Measurements from ENCODE around the gene HSFX3.
A peak's percentile ranks its signal among the peaks of the same experiment; 100 is the strongest.
"Not testable (repeated sequence)": the region's sequence is repeated elsewhere in the genome, so short reads cannot be mapped to it uniquely, and the experiment has no call there.

The HSFX3 gene

GRCh38 chrX:149510386-149510785, 39.3 kb downstream of the HSFX3 start:
- Histone ChIP-seq H3K27me3 (ENCODE audit: control insufficient read depth, insufficient read depth, low read length) (no peaks in the 10 kb centered on the region), H3K4me3 (ENCODE audit: low read depth, low read length) (no peak overlapping the region), H3K36me3 (ENCODE audit: control insufficient read depth, insufficient read depth, low read length) (no peaks in the 10 kb centered on the region), H3K4me1 (ENCODE audit: control insufficient read depth, insufficient read depth, low read length) (peaks cover 2% of the 10 kb centered on the region), H3K9ac (ENCODE audit: low read depth, low read length) (no peak overlapping the region), H3K9me3 (ENCODE audit: control insufficient read depth, insufficient read depth, low read length) (no peaks in the 10 kb centered on the region)

DNA sequence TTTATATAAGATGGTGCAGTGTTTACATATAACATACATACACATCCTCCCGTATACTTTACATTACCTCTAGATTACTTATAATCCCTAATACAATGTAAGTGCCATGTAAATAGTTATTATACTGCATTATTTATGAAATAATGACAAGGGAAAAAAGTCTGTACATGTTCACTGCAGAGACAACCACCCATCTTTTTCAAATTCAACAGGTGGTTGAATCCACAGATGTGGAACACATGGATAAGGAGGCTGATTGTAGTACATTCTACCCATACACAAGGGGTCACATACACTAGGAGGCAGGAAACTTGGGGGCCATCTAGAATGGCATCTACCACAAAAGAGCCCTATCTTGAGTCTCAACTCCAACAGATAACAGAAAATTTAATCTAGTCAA, 41.3 kb downstream of the HSFX3 start:
- Histone ChIP-seq H3K4me3 (ENCODE audit: low read depth, low read length) (no peak overlapping the region), H3K9ac (ENCODE audit: low read depth, low read length) (no peak overlapping the region), H3K4me1 (ENCODE audit: control insufficient read depth, insufficient read depth, low read length) (peaks cover 2% of the 10 kb centered on the region), H3K36me3 (ENCODE audit: control insufficient read depth, insufficient read depth, low read length) (no peaks in the 10 kb centered on the region), H3K9me3 (ENCODE audit: control insufficient read depth, insufficient read depth, low read length) (no peaks in the 10 kb centered on the region), H3K27me3 (ENCODE audit: control insufficient read depth, insufficient read depth, low read length) (no peaks in the 10 kb centered on the region)

DNA sequence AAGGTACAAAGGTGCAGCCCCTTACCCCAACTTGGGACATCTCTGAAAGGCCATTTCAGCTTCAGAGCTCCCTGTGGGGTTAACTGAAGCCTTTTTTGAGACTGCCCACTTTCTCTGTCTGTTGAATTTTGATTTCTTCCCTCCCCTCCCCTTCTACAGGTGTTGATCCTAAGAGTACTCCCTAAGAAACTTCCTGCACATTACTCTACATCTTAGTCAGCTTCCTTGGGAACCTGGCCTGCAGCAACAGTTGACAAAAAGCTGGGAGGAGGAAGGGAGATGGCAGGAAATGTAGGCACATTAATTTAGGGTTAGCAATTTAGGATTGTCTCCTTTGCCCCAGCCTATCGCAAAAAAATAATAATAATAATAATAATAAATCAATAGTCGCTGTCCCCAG, 43.4 kb downstream of the HSFX3 start:
- Histone ChIP-seq H3K4me3 (ENCODE audit: low read depth, low read length) (no peak overlapping the region), H3K36me3 (ENCODE audit: control insufficient read depth, insufficient read depth, low read length) (no peaks in the 10 kb centered on the region)

GRCh38 chrX:149505671-149506070, 44.1 kb downstream of the HSFX3 start:
- Histone ChIP-seq H3K9me3 (ENCODE audit: control insufficient read depth, insufficient read depth, low read length) (no peaks in the 10 kb centered on the region), H3K36me3 (ENCODE audit: control insufficient read depth, insufficient read depth, low read length) (no peaks in the 10 kb centered on the region), H3K4me3 (ENCODE audit: low read depth, low read length) (no peak overlapping the region), H3K27me3 (ENCODE audit: control insufficient read depth, insufficient read depth, low read length) (no peaks in the 10 kb centered on the region), H3K9ac (ENCODE audit: low read depth, low read length) (no peak overlapping the region), H3K4me1 (ENCODE audit: control insufficient read depth, insufficient read depth, low read length) (peaks cover 2% of the 10 kb centered on the region)

More for the DNA sequence above, 43.4 kb downstream of the HSFX3 start:
- Histone ChIP-seq H3K4me1 (ENCODE audit: control insufficient read depth, insufficient read depth, low read length) (peaks cover 2% of the 10 kb centered on the region), H3K9ac (ENCODE audit: low read depth, low read length) (no peak overlapping the region), H3K27me3 (ENCODE audit: control insufficient read depth, insufficient read depth, low read length) (no peaks in the 10 kb centered on the region), H3K9me3 (ENCODE audit: control insufficient read depth, insufficient read depth, low read length) (no peaks in the 10 kb centered on the region)

GRCh38 chrX:149504915-149505651, 44.6 kb downstream of the HSFX3 start, which contains the start of gene IDS:
Gene IDS (minus strand): TSS chrX:149505306. CDS start chrX:149505137, 169 bp downstream.
- Histone ChIP-seq H3K36me3 (ENCODE audit: control insufficient read depth, insufficient read depth, low read length) (no peaks in the 10 kb centered on the region), H3K9me3 (ENCODE audit: control insufficient read depth, insufficient read depth, low read length) (no peaks in the 10 kb centered on the region), H3K27me3 (ENCODE audit: control insufficient read depth, insufficient read depth, low read length) (no peaks in the 10 kb centered on the region), H3K4me1 (ENCODE audit: control insufficient read depth, insufficient read depth, low read length) (no peaks in the 10 kb centered on the region), H3K9ac (ENCODE audit: low read depth, low read length) (no peak within 1 kb of the TSS), H3K4me3 (ENCODE audit: low read depth, low read length) (peak within 1 kb of the TSS; percentile 52)

GRCh38 chrX:149504226-149504914, 45.4 kb downstream of the HSFX3 start:
- Histone ChIP-seq H3K27me3 (ENCODE audit: control insufficient read depth, insufficient read depth, low read length) (no peaks in the 10 kb centered on the region), H3K4me1 (ENCODE audit: control insufficient read depth, insufficient read depth, low read length) (no peaks in the 10 kb centered on the region), H3K36me3 (ENCODE audit: control insufficient read depth, insufficient read depth, low read length) (no peaks in the 10 kb centered on the region), H3K9me3 (ENCODE audit: control insufficient read depth, insufficient read depth, low read length) (no peaks in the 10 kb centered on the region), H3K4me3 (ENCODE audit: low read depth, low read length) (peak overlapping the region; percentile 52), H3K9ac (ENCODE audit: low read depth, low read length) (no peak overlapping the region)

- not testable (repeated sequence) for H3K27me3 ChIP-seq (ENCODE audit: control insufficient read depth, insufficient read depth, low read length); H3K4me1 ChIP-seq (ENCODE audit: control insufficient read depth, insufficient read depth, low read length); H3K9ac ChIP-seq (ENCODE audit: low read depth, low read length); H3K36me3 ChIP-seq (ENCODE audit: control insufficient read depth, insufficient read depth, low read length); H3K4me3 ChIP-seq (ENCODE audit: low read depth, low read length); H3K9me3 ChIP-seq (ENCODE audit: control insufficient read depth, insufficient read depth, low read length)
Measured at GRCh38 chrX:149503446-149503845, 46.3 kb downstream of the HSFX3 start.

DNA sequence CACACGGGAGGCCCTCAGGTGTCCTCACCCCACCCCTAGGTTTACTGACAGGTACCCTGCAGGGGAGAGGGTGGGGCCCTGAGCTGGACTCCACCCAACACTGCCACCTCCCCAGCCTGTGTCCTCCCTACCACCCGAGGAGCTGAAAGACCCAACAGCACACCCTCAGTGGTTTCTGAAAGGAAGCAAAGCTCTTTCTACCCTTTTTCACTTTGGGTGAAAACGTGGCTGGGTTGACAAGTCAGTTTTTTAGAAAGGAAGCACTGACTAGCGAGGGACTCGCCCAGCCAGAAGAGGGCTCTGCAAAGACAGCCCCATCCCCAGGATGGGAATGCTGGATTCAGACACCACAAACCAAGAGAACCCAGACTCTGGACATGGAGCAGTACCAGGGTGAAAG, 46.8 kb downstream of the HSFX3 start:
- not testable (repeated sequence) for H3K27me3 ChIP-seq (ENCODE audit: control insufficient read depth, insufficient read depth, low read length); H3K4me1 ChIP-seq (ENCODE audit: control insufficient read depth, insufficient read depth, low read length); H3K9ac ChIP-seq (ENCODE audit: low read depth, low read length); H3K4me3 ChIP-seq (ENCODE audit: low read depth, low read length); H3K36me3 ChIP-seq (ENCODE audit: control insufficient read depth, insufficient read depth, low read length); H3K9me3 ChIP-seq (ENCODE audit: control insufficient read depth, insufficient read depth, low read length)

GRCh38 chrX:149499766-149500165, 50.0 kb downstream of the HSFX3 start:
- no peak overlapping the region for H3K9ac ChIP-seq (ENCODE audit: low read depth, low read length)
- no peaks in the 10 kb centered on the region for H3K4me1 ChIP-seq (ENCODE audit: control insufficient read depth, insufficient read depth, low read length)
- H3K27me3 ChIP-seq (ENCODE audit: control insufficient read depth, insufficient read depth, low read length) = no peaks in the 10 kb centered on the region
- peaks cover 10% of the 10 kb centered on the region for H3K36me3 ChIP-seq (ENCODE audit: control insufficient read depth, insufficient read depth, low read length)
- no peaks in the 10 kb centered on the region for H3K9me3 ChIP-seq (ENCODE audit: control insufficient read depth, insufficient read depth, low read length)
- no peak overlapping the region for H3K4me3 ChIP-seq (ENCODE audit: low read depth, low read length)

GRCh38 chrX:149498767-149499166, 51.0 kb downstream of the HSFX3 start:
- Histone ChIP-seq H3K9ac (ENCODE audit: low read depth, low read length) (no peak overlapping the region), H3K27me3 (ENCODE audit: control insufficient read depth, insufficient read depth, low read length) (no peaks in the 10 kb centered on the region), H3K36me3 (ENCODE audit: control insufficient read depth, insufficient read depth, low read length) (peaks cover 14% of the 10 kb centered on the region), H3K4me1 (ENCODE audit: control insufficient read depth, insufficient read depth, low read length) (no peaks in the 10 kb centered on the region), H3K9me3 (ENCODE audit: control insufficient read depth, insufficient read depth, low read length) (no peaks in the 10 kb centered on the region), H3K4me3 (ENCODE audit: low read depth, low read length) (no peak overlapping the region)
